Lower leg skin (tissue), 3 donors: ENCODE data around the gene HEPHL1.

ENCODE experiments used
- CTCF ChIP-seq, 3 donors: fragments of 450-650 bp; IDR thresholded peaks; one replicate each; pipeline ENCODE4 v1.5.1; 2016; ENCODE audit warnings: antibody characterized with exemption in 3 of 3, mild to moderate bottlenecking in 3 of 3, moderate library complexity in 2 of 3
- POLR2A ChIP-seq, 2 donors: fragments of 450-650 bp; IDR thresholded peaks; one replicate each; pipeline ENCODE4 v1.6.1; 2016 to 2017; ENCODE audit warnings: antibody characterized with exemption in 2 of 2, mild to moderate bottlenecking in 1 of 2, moderate library complexity in 1 of 2

DNA sequence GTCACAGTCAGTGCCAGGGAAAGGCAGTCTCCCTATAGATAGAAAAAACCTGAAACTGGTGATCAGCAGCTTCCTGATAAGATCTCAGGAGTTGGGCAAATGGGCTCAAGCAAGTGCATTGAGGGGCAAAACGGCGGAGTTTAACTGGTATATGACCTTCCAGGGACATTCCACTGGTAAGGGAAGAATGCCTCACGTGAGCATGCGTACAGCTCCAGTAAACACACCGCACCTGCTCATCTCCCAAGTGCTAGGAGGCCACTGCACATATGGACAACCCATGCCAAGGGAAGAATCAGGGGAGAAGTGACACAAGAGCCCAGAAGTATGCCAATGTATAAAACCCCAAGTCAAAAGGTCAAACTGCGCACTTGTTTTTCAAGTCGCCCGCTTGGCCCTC, 11.6 kb downstream of the HEPHL1 start:
- TF ChIP-seq CTCF (IDR thresholded peaks at IDR 0.05) (no peak), POLR2A (IDR thresholded peaks at IDR 0.05) (no peak)
